PC-3 (cell line): Measurements from ENCODE around the gene CLVS2.

Experiments used
- CTCF ChIP-seq: fragments of 300-600 bp; sonication (generic); conservative IDR thresholded peaks from 2 replicates; pipeline ENCODE4 v1.5.1; 2017; ENCODE audit warnings: antibody characterized with exemption, low read depth, mild to moderate bottlenecking, low read length
- EZH2 ChIP-seq: fragments of 300-600 bp; sonication (generic); IDR thresholded peaks from one replicate; pipeline ENCODE4 v1.6.1; 2017; ENCODE audit warnings: antibody characterized with exemption, mild to moderate bottlenecking, low read length; ENCODE audit not compliant: unreplicated experiment

GRCh38 chr6:123024976-123025375 lies 28.9 kb downstream of the CLVS2 start:
- TF ChIP-seq CTCF: no peak
- no peak for TF ChIP-seq EZH2
